ENCODE measurements around the gene TBC1D10B.

- TF ChIP-seq, protein P1, sequence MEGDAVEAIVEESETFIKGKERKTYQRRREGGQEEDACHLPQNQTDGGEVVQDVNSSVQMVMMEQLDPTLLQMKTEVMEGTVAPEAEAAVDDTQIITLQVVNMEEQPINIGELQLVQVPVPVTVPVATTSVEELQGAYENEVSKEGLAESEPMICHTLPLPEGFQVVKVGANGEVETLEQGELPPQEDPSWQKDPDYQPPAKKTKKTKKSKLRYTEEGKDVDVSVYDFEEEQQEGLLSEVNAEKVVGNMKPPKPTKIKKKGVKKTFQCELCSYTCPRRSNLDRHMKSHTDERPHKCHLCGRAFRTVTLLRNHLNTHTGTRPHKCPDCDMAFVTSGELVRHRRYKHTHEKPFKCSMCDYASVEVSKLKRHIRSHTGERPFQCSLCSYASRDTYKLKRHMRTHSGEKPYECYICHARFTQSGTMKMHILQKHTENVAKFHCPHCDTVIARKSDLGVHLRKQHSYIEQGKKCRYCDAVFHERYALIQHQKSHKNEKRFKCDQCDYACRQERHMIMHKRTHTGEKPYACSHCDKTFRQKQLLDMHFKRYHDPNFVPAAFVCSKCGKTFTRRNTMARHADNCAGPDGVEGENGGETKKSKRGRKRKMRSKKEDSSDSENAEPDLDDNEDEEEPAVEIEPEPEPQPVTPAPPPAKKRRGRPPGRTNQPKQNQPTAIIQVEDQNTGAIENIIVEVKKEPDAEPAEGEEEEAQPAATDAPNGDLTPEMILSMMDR (IDR thresholded peaks at IDR 0.05; ENCODE audit: low read depth, low read length), result no peak
- TF ChIP-seq EZH2phosphoT487 (IDR thresholded peaks at IDR 0.05; ENCODE audit: low read depth), result no peak
Measured at GRCh38 chr16:30340621-30341020, 29.7 kb downstream of the TBC1D10B start.

Data from OCI-LY3 (cell line).